ENCODE data around the gene SLC6A7. TPM values are rescaled to one million over a fixed set of nuclear protein-coding genes. Genes with fewer than 3 reads are reported as not detected.
A peak's percentile ranks its signal among the peaks of the same experiment; 100 is the strongest.

The SLC6A7 gene
- total and polyA plus RNA-seq, 8 donors = 29.3 TPM; not detected in 7

- Histone ChIP-seq H3K4me3 (no peak overlapping the region), H3K27me3 (peaks cover 0 to 15% (median 8%) of the 10 kb centered on the region in 3 donors), H3K4me1 (peaks cover 11 to 44% (median 19%) of the 10 kb centered on the region in 4 donors), H3K36me3 (no peaks in the 10 kb centered on the region), H3K27ac (peak overlapping the region in 4 of 5 donors; percentile 77 to 84 (median 82)), H3K9me3 (no peaks in the 10 kb centered on the region)
- 75 to 86% (median 80%) methylated on average over 3 of the region's 3 CpGs for WGBS, 5 donors
- TF ChIP-seq CTCF (IDR thresholded peaks at IDR 0.05) (no peak), EP300 (IDR thresholded peaks at IDR 0.05) (no peak), POLR2A (IDR thresholded peaks at IDR 0.05) (no peak), POLR2AphosphoS5 (IDR thresholded peaks at IDR 0.05) (no peak)
- intact Hi-C loops (cut with DNase I; ENCODE audit: low total_unique reads) = no loop called here
- DNase-seq = peak in 1 of 2 donors; percentile 65
These were observed 32.7 kb upstream of the SLC6A7 start for GRCh38 chr5:150157168-150157567.

GRCh38 chr5:150158170-150158949 is 31.5 kb upstream of the SLC6A7 start:
- H3K4me3 ChIP-seq = no peak overlapping the region
- H3K36me3 ChIP-seq = no peaks in the 10 kb centered on the region
- peaks cover 12 to 36% (median 21%) of the 10 kb centered on the region in 4 donors for H3K4me1 ChIP-seq
- peak in 1 of 2 donors; percentile 62 for DNase-seq
- TF ChIP-seq POLR2AphosphoS5 (IDR thresholded peaks at IDR 0.05) = no peak
- TF ChIP-seq EP300 (IDR thresholded peaks at IDR 0.05) = no peak
- intact Hi-C loops (cut with DNase I; ENCODE audit: low total_unique reads) = no loop called here
- H3K27ac ChIP-seq = peak overlapping the region; percentile 10 to 84 (median 81)
- H3K9me3 ChIP-seq = no peaks in the 10 kb centered on the region
- 45 to 61% (median 60%) methylated on average over 12 of the region's 12 CpGs for WGBS, 5 donors
- peaks cover 0 to 15% (median 8%) of the 10 kb centered on the region in 3 donors for H3K27me3 ChIP-seq

- no peak for TF ChIP-seq POLR2AphosphoS5 (IDR thresholded peaks at IDR 0.05)
- no peak for TF ChIP-seq CTCF (IDR thresholded peaks at IDR 0.05)
- TF ChIP-seq EP300 (IDR thresholded peaks at IDR 0.05) = no peak
- TF ChIP-seq POLR2A (IDR thresholded peaks at IDR 0.05) = no peak
- intact Hi-C loops (cut with DNase I; ENCODE audit: low total_unique reads) = no loop called here
- DNase-seq = no peak
- Histone ChIP-seq H3K4me1 (peaks cover 12 to 37% (median 24%) of the 10 kb centered on the region in 4 donors), H3K27ac (peak overlapping the region in 4 of 5 donors; percentile 66 to 84 (median 79)), H3K9me3 (no peaks in the 10 kb centered on the region), H3K4me3 (no peak overlapping the region), H3K27me3 (peaks cover 0 to 15% (median 8%) of the 10 kb centered on the region in 3 donors), H3K36me3 (no peaks in the 10 kb centered on the region)
- 59 to 75% (median 72%) methylated on average over 5 to 6 of the region's 6 CpGs for WGBS, 5 donors
These were observed 30.8 kb upstream of the SLC6A7 start for GRCh38 chr5:150159031-150159430.

- Histone ChIP-seq H3K4me3 (no peak overlapping the region), H3K4me1 (peaks cover 12 to 38% (median 24%) of the 10 kb centered on the region in 4 donors), H3K27me3 (peaks cover 0 to 15% (median 8%) of the 10 kb centered on the region in 3 donors), H3K9me3 (no peaks in the 10 kb centered on the region), H3K36me3 (no peaks in the 10 kb centered on the region), H3K27ac (peak overlapping the region in 4 of 5 donors; percentile 66 to 84 (median 79))
- 32 to 59% (median 48%) methylated on average over 6 to 9 of the region's 9 CpGs for WGBS, 5 donors
- TF ChIP-seq CTCF (IDR thresholded peaks at IDR 0.05) (no peak), POLR2A (IDR thresholded peaks at IDR 0.05) (no peak), EP300 (IDR thresholded peaks at IDR 0.05) (no peak), POLR2AphosphoS5 (IDR thresholded peaks at IDR 0.05) (no peak)
- DNase-seq = peak in 1 of 2 donors; percentile 80
- intact Hi-C loops (cut with DNase I; ENCODE audit: low total_unique reads) = loop anchor here (5.0 kb wide), 1 partner anchor 63 kb away; no protein-coding TSS in a partner anchor
These were observed 30.1 kb upstream of the SLC6A7 start for GRCh38 chr5:150159741-150160179.

Measured in stomach (tissue), 9 donors.